Activated CD8-positive, alpha-beta memory T cell treated with anti-CD3 and anti-CD28 coated beads, Interleukin-2, amount 50 U/mL, for 1 hour (primary cell): Measurements from ENCODE around the gene OAF.
"Not testable (repeated sequence)": the region's sequence is repeated elsewhere in the genome, so short reads cannot be mapped to it uniquely, and the experiment has no call there.

Experiments used
- DNase-seq: peaks from one replicate; pipeline ENCODE4 v3.0.0-alpha.2; 2020; ENCODE audit errors: extremely low read depth

The OAF gene

DNA sequence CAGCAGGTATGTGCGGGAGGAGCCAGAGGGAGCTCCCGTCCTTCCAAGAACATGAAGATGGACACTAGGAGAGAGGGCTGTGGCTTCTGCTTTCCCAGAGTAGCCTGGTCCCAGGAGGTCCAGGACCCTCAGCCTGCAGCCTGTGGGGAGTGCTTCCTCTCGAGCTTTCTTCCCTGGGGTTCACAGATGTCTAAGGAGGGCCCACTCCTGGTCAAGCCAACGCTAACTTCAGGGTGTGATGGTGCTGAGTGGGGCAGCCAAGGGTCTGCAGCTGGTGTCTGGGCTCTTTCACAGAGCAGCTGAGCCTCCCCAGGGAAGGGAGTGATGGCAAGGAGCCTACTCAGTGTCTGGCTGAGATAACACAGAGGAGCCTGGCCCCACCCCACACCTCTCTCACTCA lies 32.4 kb downstream of the OAF start:
- DNase-seq = no peak

DNA sequence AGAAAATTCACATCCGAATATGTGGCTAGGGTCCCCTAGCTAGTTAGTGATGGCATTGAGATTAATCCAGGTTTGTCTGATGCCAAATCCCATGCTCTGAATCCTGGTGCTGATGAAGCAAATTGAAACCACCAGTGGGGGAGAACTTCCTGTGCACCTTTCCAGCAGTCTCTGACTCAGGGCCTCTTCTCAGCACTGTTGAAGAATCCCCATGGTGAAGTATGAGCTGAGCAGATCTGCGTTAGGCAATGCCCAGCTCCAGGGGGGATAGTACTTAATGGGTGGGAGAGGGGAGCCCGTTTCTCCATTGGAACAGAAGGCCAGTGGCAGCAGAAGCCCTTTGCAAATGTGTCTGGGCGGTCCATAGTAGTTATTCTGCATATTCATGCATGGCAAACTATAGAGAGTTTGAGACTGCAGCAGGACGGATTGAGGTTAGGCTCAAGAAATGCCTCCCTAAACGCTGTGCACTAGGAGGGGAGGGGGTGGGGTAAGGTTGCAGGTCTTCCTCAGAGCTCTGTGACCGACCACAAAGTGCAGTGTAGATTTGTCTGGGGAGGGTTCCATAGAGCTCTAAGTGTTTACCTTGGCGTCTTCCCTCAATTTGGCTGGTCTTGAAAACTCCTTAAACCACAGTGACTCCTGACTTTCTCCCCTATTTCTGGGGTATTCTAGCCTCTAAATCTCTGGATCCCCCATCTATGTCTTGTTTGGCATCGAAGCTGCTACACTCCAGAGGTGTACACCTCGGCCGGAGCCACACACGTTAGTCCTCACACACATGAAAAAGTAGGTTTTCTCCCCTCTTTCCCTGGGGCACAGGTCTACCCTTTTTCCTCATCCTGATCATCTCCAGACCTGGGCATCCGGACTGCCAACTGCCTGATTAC lies 33.9 kb downstream of the OAF start:
- DNase-seq = no peak

DNA sequence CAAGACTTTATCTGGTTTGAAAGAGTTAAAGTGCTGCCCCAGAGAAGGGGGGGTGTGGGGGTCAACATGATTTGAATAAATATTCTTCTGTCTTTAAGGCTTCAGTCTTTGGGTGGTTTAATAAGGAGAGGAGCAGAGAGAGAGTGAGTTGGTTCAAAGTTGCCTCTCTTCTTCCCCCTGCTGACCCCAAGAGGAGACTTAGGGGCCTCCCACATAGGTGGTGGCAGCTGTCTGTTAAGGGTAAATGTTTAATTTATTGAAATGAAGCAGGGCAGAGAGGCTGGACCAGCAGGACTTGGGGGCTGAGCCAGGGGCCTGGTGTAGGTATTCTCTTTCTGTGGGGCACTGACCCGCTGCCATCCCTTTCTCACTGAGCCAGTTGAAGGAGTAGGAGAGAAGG lies 34.6 kb downstream of the OAF start:
- DNase-seq = no peak

DNA sequence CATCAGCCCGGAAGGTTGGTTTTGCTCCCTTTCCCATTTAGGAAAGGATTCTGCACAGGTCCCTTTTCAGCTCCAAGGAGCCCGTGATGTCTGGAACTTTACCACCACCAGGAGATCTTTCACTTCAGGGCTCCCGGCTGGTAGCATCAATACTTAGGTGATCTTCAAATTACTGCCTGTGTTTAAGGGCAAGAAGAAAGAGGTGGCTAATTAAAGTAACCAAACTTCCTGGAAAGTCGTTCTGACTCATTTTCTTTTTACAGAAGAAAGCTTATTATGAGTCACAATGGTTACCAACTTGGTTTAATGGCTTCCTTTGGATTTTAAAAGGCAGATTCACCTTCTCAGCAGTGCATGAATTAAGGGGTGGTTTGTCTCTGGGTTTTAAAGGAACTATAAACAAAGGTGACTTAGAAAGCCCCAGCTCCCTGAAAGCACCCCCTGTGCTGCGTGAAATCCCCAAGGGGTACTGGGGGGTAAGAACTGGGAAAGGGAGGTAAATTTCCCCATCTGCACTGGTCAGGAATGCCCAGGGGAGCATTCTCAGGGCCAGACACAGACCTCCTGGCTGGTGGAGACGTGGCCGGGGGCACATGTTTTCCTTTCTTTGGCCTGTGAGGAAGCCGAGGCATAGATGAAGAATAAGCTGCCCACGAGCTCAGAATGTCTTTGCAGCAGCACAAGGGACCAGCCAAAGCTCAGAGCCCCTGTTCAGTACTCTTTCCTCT lies 37.9 kb downstream of the OAF start:
- DNase-seq = no peak

DNA sequence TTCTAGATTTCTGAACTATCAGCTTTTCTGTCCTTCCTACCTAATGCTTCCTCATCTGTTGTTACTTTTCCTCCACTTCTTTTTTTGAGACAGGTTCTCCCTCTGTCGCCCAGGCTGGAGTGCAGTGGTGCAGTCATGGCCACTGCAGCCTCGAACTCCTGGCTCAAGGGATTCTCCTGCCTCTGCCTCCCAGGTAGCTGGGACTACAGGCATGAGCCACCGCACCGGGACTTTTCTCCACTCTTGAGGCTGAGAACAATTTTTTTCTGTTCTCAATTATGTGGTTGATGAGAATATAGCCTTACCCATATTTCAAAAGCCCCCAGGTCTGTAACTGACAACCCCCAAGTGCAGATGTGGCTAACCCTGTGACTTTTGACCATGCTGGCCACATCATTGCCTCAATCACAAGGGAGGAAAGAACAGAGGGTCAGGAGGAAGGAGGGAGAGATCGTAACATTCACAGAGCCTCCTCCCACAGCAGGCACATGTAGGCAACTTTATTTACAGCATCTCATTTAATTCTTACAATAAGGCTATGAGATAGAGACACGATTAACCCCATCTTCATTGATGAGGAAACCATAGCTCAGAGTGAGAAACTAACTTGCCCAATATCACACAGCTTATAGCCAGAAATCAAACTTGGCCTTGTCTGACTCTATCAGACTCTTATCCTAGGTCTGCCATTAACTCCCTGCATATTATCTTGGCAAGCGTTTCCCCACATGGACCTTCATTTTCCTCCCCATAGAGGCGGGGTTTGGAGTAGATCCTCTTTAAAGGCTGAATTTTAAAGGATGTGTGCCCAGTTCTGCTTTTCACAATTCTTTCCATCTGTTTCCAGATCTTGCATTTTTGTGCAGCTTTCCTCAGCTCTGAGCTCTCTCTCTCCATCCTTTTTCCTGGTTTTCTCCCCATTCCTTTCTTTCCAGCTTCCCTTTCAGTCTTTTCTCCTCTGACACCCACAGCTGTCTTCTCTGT lies 38.7 kb downstream of the OAF start:
- no peak for DNase-seq

DNA sequence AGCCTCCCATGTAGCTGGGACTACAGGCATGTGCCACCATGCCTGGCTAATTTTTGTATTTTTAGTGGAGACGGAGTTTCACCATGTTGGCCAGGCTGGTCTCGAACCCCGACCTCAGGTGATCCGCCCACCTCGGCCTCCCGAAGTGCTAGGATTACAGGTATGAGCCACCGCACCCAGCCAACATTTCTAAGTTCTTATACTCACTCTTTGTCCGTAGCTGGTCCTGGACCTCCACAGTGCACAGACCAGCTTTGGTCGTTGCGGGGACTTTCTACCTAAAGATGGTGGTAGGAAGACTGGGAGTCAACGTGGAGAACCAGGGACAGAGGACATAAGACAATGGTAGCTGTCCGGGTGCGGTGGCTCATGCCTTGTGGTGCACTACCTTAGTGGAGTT lies 42.5 kb downstream of the OAF start:
- DNase-seq = not testable (repeated sequence)

DNA sequence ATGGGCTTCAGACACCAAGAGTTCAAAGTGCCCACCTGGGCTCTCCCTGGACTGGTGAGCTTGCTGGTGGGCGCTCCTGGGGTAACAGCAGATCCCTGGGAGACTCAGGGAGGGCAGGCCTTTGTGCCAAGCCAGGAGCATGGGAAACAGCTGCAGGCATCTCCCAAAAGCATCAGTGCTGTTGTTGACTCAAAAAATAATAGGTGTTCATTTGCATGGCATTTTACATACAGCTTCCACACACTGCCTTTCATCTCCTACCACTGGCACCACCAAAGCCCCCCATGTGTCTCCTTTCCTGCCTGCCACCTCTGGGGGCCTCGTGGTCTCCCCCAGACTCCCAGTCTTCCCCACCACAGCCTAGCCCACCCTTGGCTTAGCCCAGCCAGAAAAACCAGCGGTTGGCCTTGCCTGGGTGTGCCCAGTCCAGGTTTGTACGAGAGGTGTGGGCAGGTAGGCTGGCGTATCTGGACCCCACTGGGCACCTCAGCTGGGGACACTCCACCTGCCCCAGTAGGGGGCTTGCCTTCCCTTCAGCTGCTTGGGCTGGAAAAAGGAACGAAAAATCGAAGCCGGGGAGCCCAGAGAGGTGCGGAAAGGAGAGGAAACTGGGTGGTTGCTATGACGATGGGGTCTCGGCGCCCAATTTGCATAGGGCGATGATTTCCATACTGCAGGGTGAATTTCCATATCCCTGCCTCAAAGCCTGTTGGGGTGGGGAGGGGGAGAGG lies 44.1 kb downstream of the OAF start:
- no peak for DNase-seq

DNA sequence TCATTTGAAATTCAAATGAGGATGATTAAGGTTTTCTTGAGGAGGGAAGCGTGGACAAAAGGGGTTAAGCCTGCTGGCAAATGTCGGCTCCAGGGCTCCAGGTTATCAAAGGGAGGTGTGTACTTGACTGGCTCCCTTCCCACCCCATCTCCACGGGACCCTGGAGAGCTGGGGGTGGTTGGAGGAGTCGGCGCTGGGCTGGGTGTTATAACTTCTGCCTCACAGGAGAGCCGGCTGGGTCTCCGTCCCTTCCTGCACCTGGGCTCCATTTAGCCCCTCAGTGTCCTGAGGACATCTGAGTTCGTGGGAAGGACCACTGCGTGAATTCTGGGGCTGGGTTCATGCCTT lies 44.7 kb downstream of the OAF start:
- DNase-seq = no peak

DNA sequence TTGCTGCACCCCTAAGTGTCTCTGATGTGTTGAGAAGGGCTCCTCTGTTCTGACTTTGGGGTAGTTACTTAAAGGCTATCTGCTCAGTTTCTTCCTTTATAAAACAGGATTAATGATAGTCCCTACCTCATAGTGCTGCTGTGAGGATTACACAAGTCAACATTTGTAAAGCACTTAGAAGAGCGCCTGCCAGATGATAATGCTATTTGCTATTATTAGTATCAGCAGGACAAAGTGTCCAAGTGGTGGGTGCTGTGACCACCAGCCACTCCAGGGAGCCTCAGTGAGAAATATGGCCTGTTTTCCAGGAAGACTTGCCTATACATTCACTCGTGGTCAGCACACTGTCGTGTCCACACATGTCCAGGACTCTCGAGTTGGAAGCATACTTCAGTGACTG lies 45.3 kb downstream of the OAF start:
- DNase-seq = no peak

DNA sequence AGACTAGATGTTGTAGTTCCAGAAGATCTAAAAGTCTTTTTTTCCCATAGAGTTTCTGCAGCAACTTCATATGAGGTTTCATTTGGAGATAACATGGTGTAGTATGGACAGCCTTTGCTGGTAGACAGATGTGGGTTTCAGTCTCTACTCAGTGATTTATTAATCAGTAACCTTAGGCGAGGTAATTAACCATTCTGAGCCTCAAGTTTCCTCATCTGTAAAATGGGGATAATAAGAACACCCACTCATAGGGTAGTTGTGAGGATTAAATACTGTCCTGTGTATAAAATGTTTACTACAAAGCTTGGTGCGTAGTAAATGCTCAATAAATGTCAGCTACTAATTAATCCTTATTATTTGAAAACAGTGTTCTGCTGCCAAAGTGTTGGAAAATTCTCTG lies 45.9 kb downstream of the OAF start:
- no peak for DNase-seq

DNA sequence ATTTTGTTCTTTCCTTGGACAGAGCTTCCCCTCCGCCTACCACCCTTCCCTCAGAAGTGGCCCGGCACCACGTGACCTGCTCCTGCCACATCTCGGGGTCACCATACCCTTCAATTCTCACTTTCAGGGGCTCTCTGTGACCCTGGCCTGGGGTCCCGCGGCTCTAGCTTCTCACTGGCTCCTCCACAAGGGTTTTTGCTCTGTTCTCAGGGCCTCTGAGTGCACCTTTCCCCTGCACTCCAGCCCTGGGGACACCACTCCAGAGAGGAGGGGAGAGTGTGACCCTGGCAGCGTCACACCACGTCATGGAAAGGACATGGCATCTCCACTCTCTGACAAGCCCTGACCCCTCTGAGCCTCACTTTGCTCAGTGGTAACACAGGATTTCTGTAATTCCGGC lies 46.5 kb downstream of the OAF start:
- DNase-seq = no peak

DNA sequence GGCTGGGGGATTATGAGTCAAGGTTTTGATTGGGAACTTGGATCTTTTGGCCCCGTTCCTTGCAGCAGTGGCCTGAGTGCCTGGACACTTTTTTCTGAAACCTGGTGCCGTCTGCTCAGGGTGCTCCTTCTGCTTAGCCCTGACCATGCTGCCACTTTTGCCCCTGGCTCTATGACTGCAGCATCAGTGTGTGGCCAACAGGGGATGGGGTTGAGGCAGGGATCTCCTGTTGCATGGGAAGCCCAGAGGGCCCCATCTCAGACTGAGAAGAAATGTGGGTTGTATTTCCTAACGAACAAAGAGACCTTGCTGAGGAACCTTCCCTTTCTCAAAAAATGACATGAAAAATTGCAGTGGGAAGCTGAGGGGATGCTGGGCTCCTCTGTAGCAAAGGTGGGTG lies 47.8 kb downstream of the OAF start:
- DNase-seq = no peak

DNA sequence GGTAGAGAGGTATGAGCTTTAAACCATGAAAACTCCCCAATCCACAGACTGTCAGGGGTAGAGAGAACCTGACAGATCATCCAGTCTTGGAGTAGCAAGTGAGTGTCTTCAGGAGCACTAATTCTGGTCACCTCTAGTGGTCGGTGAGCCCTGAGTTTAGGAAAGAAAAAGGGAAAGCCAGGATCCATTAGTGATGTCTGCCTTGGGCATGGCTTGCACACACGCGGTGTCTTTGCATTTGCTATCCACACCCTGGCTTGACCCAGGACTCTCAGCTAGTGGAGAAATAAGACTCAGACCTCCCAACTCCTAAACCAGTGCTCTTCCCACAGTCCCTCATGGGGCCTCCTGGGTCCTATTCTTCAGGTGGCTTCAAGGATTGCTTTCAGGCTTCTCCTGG lies 48.4 kb downstream of the OAF start:
- DNase-seq = no peak

DNA sequence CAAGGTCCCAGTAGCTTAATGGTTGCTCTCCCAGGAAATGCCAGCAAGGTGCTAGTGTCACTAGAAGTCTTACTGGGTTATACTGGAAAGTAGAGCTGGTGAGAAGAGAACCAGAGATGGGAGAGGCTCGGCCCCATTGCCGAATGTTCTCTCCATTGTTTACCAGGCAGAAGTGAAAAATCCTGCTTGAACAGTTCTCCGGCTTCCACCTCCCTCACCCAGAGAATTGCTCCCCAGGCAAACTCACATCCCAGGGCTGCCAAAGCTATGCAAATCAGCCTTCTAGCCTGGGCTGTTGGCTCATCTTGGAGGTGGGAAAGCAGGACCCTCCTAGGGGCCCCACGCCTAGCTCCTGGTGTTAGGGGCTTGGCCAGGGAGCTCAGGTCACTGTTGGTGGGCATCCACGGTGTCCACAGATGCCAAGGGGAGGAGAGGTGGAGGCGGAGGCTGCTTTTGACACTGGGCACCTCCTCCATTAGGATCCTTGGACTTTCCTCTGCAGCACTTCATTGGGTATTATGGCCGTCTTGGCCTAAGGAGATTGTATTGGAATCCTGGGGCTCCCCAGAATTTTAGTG lies 49.2 kb downstream of the OAF start:
- DNase-seq = no peak

DNA sequence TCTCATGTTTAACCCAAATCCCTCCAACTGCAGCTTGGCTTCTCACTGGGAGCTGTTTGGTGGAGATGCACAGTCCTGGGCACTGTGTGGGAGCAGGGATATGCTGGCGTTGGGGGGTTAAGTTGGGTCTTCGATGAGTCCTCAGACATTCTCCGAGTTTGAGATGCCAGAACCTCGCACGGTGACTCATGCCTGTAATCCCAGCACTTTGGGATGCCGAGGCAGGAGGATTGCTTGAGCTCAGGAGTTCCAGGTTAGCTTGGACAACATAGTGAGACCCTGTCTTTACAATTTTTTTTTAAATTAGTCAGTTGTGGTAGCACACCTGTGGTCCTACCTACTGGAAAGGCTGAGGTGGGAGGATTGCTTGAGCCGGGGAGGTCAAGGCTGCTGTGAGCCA lies 49.8 kb downstream of the OAF start:
- DNase-seq = no peak

DNA sequence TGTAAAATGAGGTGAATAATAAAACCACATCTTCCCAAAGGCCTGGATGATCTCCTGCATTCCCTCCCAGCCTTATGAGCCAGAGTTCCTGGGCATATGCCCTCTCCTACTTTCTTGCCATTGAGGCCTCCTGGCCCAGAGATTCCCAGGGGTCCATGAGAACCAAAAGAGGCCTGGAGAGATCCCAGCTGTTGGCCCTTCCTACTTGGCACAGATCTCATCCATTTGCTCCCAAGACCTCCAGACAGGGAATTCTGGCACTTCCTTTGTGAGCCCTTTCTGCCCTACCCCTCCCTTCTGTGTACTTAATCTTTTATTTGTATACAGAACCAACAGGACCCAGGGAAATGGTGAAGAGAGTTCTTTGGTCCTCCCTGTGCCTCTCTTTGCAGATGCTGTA lies 50.5 kb downstream of the OAF start:
- DNase-seq = no peak

DNA sequence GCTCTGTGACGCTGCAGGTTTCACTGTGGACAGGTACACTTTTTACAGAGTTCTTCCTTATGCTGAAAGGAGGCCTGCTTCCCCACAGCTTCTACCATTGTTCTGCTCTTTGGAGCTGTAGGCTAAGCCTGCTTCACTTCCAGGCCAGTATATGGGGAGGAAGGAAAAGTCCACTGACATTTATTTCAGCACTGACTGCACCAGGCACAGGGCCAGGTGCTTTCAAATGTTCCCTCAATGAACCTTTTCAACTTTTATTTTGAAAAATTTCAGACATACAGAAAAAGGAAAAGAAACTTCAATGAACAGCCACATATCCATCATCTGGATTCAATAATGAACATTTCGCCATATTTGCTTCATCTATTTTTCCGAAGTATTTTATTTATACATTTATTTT lies 51.1 kb downstream of the OAF start:
- no peak for DNase-seq

DNA sequence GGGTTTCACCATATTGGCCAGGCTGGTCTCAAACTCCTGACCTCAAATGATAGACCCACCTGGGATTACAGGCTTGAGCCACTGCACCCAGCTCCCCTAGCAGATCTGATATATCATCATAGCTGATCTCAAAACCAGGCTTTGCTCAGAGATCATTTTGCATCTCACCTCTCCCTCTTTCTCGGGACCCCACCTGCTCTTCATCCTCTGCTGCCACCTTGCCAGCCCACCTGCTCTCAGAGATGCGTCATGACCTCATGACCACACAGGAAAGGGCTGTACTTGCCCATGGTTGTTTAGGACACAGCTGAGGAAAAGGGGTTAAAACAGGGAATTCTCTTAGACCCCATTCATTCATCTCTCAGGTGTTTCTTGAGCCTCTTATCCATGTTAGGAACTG lies 56.5 kb downstream of the OAF start:
- DNase-seq = no peak

DNA sequence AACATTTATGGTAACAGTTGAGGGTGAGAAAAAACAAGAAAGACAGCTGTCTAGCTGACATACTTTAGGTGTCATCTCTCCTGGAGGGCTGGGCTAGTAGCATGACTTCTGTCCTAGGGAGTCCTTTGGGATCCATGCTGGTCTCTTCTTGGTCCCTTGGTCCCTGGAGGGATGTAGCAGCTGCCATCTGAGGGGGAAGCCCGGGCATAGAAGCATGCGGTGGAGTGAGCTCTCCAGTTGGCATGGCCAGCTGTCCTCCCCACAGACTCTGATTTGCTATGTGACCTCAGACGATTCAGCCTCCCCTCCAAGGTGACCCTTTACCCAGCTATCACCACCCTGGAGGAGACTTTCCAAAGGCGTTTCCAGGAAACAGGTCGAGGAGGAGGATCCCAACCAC lies 57.9 kb downstream of the OAF start:
- no peak for DNase-seq

DNA sequence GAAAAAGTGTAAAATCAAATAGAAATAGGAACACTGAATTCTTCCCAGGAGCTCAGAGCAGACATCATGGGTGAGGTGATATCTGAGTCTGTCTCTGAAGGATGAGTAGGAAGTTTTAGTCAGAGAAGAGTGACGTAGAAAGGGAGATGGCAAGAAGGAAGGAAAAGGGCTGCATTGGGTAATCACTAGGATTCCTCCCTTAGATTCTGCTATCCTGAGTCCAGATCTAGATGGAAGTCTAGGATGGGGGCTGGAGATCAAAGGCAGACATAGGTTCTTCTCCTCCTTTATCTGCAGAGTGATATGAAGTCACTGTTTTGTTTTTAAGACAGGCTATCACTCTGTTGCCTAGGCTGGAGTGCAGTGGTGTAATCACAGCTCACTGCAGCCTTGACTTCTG lies 59.6 kb downstream of the OAF start:
- DNase-seq = no peak

DNA sequence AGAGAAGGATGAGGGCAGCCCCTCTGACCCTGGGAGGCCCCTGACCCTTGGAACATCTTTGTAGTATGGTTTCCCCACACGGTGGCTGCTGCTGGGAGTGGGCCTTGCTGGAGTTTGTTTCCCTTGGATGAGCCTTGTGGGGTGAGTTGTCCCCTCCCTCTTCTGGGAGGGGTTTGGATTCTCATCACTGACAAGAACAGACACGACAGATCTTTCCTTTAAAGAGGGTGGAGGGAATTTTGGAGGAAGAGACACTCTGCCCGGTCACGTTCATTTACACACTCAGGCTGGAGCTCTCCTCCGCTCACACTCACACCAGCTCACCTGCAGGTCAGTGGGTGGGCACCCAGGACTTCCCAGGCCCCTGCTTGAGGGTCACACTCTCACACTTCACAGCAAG lies 60.8 kb downstream of the OAF start:
- no peak for DNase-seq
